Upper lobe of left lung (tissue), 6 donors: ENCODE results near the gene SLC28A1. TPM values are rescaled to one million over a fixed set of nuclear protein-coding genes. Genes with fewer than 3 reads are reported as not detected.
A peak's percentile ranks its signal among the peaks of the same experiment; 100 is the strongest.

Experiments
- ATAC-seq, 2 donors: fragments of 200-7000 bp; cut with Tn5 transposase; one replicate each; pipeline ENCODE4 v1.9.1; 2022; ENCODE audit warnings: mild to moderate bottlenecking in 2 of 2, moderate library complexity in 2 of 2; ENCODE audit not compliant: low FRiP score in 2 of 2
- DNase-seq, 2 donors: peaks; one replicate each; pipeline ENCODE4 v3.0.0-alpha.2; 2019 to 2020
- H3K27ac ChIP-seq, 4 donors: fragments of 200-600 bp; sonication (generic); one replicate each; pipeline ENCODE4 v1.5.1; 2016 to 2019
- H3K27me3 ChIP-seq, 4 donors: fragments of 200-600 bp; sonication (generic); one replicate each; pipeline ENCODE4 v1.5.1; 2017 to 2019
- H3K36me3 ChIP-seq, 4 donors: fragments of 200-600 bp; sonication (generic); one replicate each; pipeline ENCODE4 v1.5.1; 2016 to 2019
- H3K4me1 ChIP-seq, 4 donors: fragments of 200-600 bp; sonication (generic); one replicate each; pipeline ENCODE4 v1.5.1; 2018 to 2019
- H3K4me3 ChIP-seq, 4 donors: fragments of 200-600 bp; sonication (generic); one replicate each; pipeline ENCODE4 v1.5.1; 2017 to 2019; ENCODE audit warnings: mild to moderate bottlenecking in 2 of 4, moderate library complexity in 1 of 4
- H3K9me3 ChIP-seq, 4 donors: fragments of 200-600 bp; sonication (generic); one replicate each; pipeline ENCODE4 v1.5.1; 2018 to 2019
- CTCF ChIP-seq, 6 experiments: fragments of 450-650 bp in 4 of 6; fragments of 200-600 bp in 2 of 6; sonication (generic) in 2 of 6; IDR thresholded peaks; one replicate each; pipeline ENCODE4 v1.5.1; 2016 to 2019; ENCODE audit warnings: antibody characterized with exemption in 6 of 6
- EP300 ChIP-seq, 4 donors: sonication (generic); formaldehyde crosslinking; IDR thresholded peaks; one replicate each; pipeline ENCODE4 v1.5.1; 2017; ENCODE audit warnings: antibody characterized with exemption in 4 of 4, control low read depth in 2 of 4
- POLR2A ChIP-seq, 4 donors: fragments of 450-650 bp; IDR thresholded peaks; one replicate each; pipeline ENCODE4 v1.5.1; 2016 to 2017; ENCODE audit warnings: antibody characterized with exemption in 4 of 4, mild to moderate bottlenecking in 2 of 4
- POLR2AphosphoS5 ChIP-seq, 2 donors: sonication (generic); formaldehyde crosslinking; IDR thresholded peaks; one replicate each; pipeline ENCODE4 v1.5.1; 2017; ENCODE audit warnings: antibody characterized with exemption in 2 of 2
- WGBS, 2 donors: methylation state at CpG; one replicate each; pipeline ENCODE4 v1.1.5; 2017 to 2018; 5-methylcytosine and 5-hydroxymethylcytosine counted together
- total RNA-seq, 6 donors: library from RNA; depleted of rRNA in 4 of 6; stranded (reverse); fragments of >200 nt in 4 of 6; gene quantifications; one replicate each; pipeline versions ENCODE4 v1.1.0 to v1.2.1, GENCODE V29; 2016 to 2021
- donor health status: DM: no; HTN: no; CAD: no; lungs with moderate emphysema.
- donor health status: DM: no; HTN: yes; CAD: no; lungs with severe emphysema.

The SLC28A1 gene
- total RNA-seq, 6 donors from 2014 or later, result not detected

DNA sequence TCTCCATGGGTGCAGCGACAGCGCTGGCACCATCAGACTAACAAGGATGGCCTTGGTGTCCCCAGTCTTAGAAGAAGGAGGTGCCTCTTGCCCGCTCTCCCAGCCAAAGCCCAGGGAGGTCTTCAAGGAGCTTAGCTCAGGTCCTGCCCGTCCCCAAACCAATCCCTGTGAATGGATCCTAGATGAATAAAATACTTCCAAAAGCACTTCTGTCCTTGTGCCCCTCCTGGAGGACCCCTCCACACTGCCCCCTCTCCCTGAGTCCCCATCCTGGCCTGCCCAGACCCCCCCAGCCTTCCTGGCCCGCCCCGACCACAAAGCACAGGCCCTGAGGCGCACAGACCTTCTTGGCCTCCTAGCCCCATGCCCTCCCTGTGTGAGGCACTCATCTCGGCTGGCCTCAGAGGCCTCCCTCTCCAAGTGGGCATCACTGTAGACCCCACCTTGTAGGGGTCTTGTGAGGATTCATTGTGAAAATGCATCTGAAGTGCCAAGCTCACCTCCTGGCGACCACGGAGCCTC, 8.4 kb downstream of the SLC28A1 start:
- Histone ChIP-seq H3K4me1 (no peaks in the 10 kb centered on the region), H3K27ac (no peak overlapping the region), H3K9me3 (no peaks in the 10 kb centered on the region), H3K4me3 (no peak overlapping the region), H3K27me3 (no peaks in the 10 kb centered on the region), H3K36me3 (no peaks in the 10 kb centered on the region)
- 95 to 96% methylated on average over 8 to 10 of the region's 10 CpGs for WGBS, 2 donors
- ATAC-seq (peak in 1 of 2 donors; percentile 28), DNase-seq (peak in 1 of 2 donors; percentile 43)
- TF ChIP-seq CTCF (IDR thresholded peaks at IDR 0.05) (no peak), POLR2AphosphoS5 (IDR thresholded peaks at IDR 0.05) (no peak)

GRCh38 chr15:84893607-84894006, 9.1 kb downstream of the SLC28A1 start:
- DNase-seq (no peak), ATAC-seq (no peak)
- H3K9me3 ChIP-seq, result no peaks in the 10 kb centered on the region
- H3K4me3 ChIP-seq, result no peak overlapping the region
- TF ChIP-seq POLR2A (IDR thresholded peaks at IDR 0.05) (no peak), CTCF (IDR thresholded peaks at IDR 0.05) (no peak)
- no peaks in the 10 kb centered on the region for H3K36me3 ChIP-seq
- H3K27ac ChIP-seq, result no peak overlapping the region
- no peaks in the 10 kb centered on the region for H3K4me1 ChIP-seq
- H3K27me3 ChIP-seq, result no peaks in the 10 kb centered on the region
- WGBS, 2 donors, result 79 to 90% methylated on average over 10 of the region's 10 CpGs

DNA sequence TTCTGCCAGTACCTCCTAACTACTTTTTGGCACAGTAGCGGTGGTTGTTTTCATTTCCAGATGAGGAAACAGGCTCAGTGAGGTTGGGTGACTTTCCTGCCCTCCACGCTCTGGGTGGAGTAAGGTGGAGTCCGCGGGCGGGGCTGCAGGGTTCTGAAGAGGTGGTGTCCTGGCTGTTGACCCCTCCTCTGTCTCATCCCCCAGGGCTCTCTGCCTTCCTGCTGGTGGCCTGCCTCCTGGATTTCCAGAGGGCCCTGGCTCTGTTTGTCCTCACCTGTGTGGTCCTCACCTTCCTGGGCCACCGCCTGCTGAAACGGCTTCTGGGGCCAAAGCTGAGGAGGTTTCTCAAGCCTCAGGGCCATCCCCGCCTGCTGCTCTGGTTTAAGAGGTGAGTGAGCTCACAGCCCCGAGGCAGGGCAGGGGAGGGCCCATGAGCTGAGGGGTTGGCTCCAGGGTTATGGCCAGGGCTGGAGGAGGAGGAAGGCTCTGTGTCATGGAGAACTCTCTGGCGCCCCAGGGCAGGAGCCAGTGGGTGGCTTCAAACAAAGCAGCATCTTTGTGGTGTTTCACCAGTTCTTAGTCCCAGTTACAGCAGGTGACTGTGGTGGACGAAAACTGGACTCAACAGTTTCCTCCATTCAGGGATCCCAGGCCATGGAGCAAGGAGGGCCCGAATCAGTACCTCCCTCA, 10.4 kb downstream of the SLC28A1 start:
- Histone ChIP-seq H3K36me3 (no peaks in the 10 kb centered on the region), H3K27ac (no peak overlapping the region), H3K4me3 (no peak overlapping the region), H3K27me3 (no peaks in the 10 kb centered on the region), H3K4me1 (no peaks in the 10 kb centered on the region), H3K9me3 (no peaks in the 10 kb centered on the region)
- 86 to 91% methylated on average over 6 to 12 of the region's 12 CpGs for WGBS, 2 donors
- DNase-seq, result peak in 1 of 2 donors; percentile 47
- no peak for ATAC-seq
- TF ChIP-seq CTCF (IDR thresholded peaks at IDR 0.05), result no peak
- no peak for TF ChIP-seq POLR2AphosphoS5 (IDR thresholded peaks at IDR 0.05)
- TF ChIP-seq EP300 (IDR thresholded peaks at IDR 0.05), result no peak
- TF ChIP-seq POLR2A (IDR thresholded peaks at IDR 0.05), result no peak

GRCh38 chr15:84898761-84899160, 14.3 kb downstream of the SLC28A1 start:
- WGBS, 2 donors, result 67 to 71% methylated on average over 4 of the region's 4 CpGs
- no peak for ATAC-seq

More at GRCh38 chr15:84898761-84899160, 14.3 kb downstream of the SLC28A1 start:
- H3K27me3 ChIP-seq, result no peaks in the 10 kb centered on the region
- TF ChIP-seq EP300 (IDR thresholded peaks at IDR 0.05), result no peak
- no peak for TF ChIP-seq CTCF (IDR thresholded peaks at IDR 0.05)
- no peak for TF ChIP-seq POLR2AphosphoS5 (IDR thresholded peaks at IDR 0.05)
- TF ChIP-seq POLR2A (IDR thresholded peaks at IDR 0.05), result no peak
- H3K36me3 ChIP-seq, result no peaks in the 10 kb centered on the region
- no peaks in the 10 kb centered on the region for H3K9me3 ChIP-seq
- H3K4me1 ChIP-seq, result no peaks in the 10 kb centered on the region
- no peak for DNase-seq
- no peak overlapping the region for H3K27ac ChIP-seq
- no peak overlapping the region for H3K4me3 ChIP-seq
